Neural cell (in vitro differentiated cells): ENCODE results near the gene HADHB.

Experiments
- CTCF ChIP-seq: fragments of 450-650 bp; IDR thresholded peaks from 2 replicates; pipeline ENCODE4 v1.5.1; 2014; ENCODE audit warnings: antibody characterized with exemption, mild to moderate bottlenecking, moderate library complexity; ENCODE audit not compliant: poor library complexity, severe bottlenecking
- EZH2 ChIP-seq: fragments of 200-600, 300-800 bp; shearing (Covaris generic), sonication (generic); IDR thresholded peaks from 2 replicates; pipeline ENCODE4 v1.6.1; 2014; ENCODE audit warnings: antibody characterized with exemption, low read length, borderline replicate concordance, mild to moderate bottlenecking; ENCODE audit not compliant: insufficient read depth, poor library complexity, severe bottlenecking
- MXI1 ChIP-seq: fragments of 450-650 bp; conservative IDR thresholded peaks from 2 replicates; pipeline ENCODE4 v1.6.1; 2014; ENCODE audit warnings: antibody characterized with exemption, mild to moderate bottlenecking; ENCODE audit not compliant: poor library complexity, severe bottlenecking

GRCh38 chr2:26223018-26223417, 21.7 kb upstream of the HADHB start:
- TF ChIP-seq CTCF: no peak
- no peak for TF ChIP-seq MXI1
- no peak for TF ChIP-seq EZH2
